WTC11 (cell line): ENCODE measurements around the gene PHACTR2.

Experiments used
- CTCF ChIP-seq: fragments of 200-600 bp; IDR thresholded peaks from 2 replicates; pipeline ENCODE4 v1.8.0; 2022; ENCODE audit warnings: antibody characterized with exemption
- FOXP4 ChIP-seq: sonication (generic); formaldehyde crosslinking; IDR thresholded peaks from 2 replicates; pipeline ENCODE4 v1.8.0; 2022; ENCODE audit warnings: mild to moderate bottlenecking, missing genetic modification reagents
- SMAD3 ChIP-seq: sonication (generic); formaldehyde crosslinking; IDR thresholded peaks from 2 replicates; pipeline ENCODE4 v1.8.0; 2022; ENCODE audit warnings: missing genetic modification reagents, mild to moderate bottlenecking, borderline replicate concordance
- TEAD4 ChIP-seq: sonication (generic); formaldehyde crosslinking; IDR thresholded peaks from 2 replicates; pipeline ENCODE4 v1.8.0; 2022; ENCODE audit warnings: mild to moderate bottlenecking, missing genetic modification reagents
- ZNF281 ChIP-seq: sonication (generic); formaldehyde crosslinking; IDR thresholded peaks from 2 replicates; pipeline ENCODE4 v1.8.0; 2023; ENCODE audit warnings: mild to moderate bottlenecking, missing genetic modification reagents
- ZNF423 ChIP-seq: fragments of 250-450 bp; sonication (Bioruptor Pico); IDR thresholded peaks from 2 replicates; pipeline ENCODE4 v2.1.2; 2022; ENCODE audit warnings: mild to moderate bottlenecking, moderate library complexity

GRCh38 chr6:143755301-143755744 is 77.6 kb downstream of the PHACTR2 start:
- no peak for TF ChIP-seq CTCF
- no peak for TF ChIP-seq ZNF423 (CRISPR knock-in tag)
- no peak for TF ChIP-seq SMAD3
- no peak for TF ChIP-seq FOXP4 (CRISPR knock-in tag)
- no peak for TF ChIP-seq ZNF281 (CRISPR knock-in tag)
- TF ChIP-seq TEAD4 (CRISPR knock-in tag), result no peak
